ENCODE measurements around the gene VWA2. TPM values are rescaled to one million over a fixed set of nuclear protein-coding genes. Genes with fewer than 3 reads are reported as not detected.

The VWA2 gene
- total and polyA plus RNA-seq, 2 of the 4 experiments (the other 2 are of a cell fraction) = not detected

DNA sequence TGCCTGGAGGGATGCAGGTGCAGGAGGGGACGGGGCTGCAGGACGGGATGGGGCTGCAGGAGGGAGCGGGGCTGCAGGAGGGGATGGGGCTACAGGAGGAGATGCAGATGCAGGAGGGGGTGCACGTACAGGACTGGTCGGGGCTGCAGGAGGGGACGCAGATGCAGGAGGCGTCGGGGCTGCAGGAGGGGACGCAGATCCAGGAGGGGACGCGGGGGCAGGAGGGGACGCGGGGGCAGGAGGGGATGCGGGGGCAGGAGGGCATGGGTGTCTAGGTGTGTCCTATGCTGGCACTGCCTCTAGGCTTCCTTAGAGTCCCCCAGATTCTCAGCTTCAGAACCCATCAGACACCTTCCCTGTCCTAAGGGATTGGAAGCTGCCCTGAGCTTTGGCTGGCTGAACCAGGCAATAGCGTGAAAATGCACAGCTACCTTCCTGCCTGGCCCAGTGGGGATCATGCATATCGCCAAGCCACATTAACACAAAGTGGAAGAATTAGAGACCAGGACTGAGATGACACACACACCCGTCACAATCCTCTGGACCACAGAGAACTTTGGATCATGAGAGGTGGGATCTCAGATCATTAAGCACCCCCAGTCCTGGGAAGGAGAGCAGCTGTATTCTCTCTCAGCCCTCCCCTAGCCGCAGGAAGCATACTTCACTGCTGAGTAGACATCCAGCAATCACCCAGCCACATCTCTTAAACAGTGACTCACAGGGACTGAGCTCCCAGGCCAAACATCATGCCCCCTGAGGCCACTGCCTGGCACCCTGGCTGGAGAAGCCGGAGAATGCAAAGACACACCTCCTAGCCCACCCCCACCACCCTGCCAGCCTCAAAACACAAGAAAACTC is 67.3 kb downstream of the VWA2 start:
- Histone ChIP-seq H3K79me1 (ENCODE audit: low read depth in 1 of 2, low read length in 2 of 2) (no peaks in the 10 kb centered on the region), H3K27ac (ENCODE audit: insufficient read depth, low read length) (no peak overlapping the region), H3K9ac (ENCODE audit: low read depth, low read length) (no peak overlapping the region), H3K4me2 (ENCODE audit: low read depth, low read length) (peak overlapping the region; percentile 63), H2BK5ac (ENCODE audit: low read depth, low read length, poor library complexity, severe bottlenecking) (no peak overlapping the region), H3K27me3 (ENCODE audit: control insufficient read depth, insufficient read depth, low read length) (peaks cover 4% of the 10 kb centered on the region; the same call in 1 of the 2 replicates), H2BK120ac (ENCODE audit: low read depth, low read length) (peak overlapping the region; percentile 58), H2BK15ac (ENCODE audit: low read depth, low read length) (peak overlapping the region; percentile 69; the same call in 1 of the 3 replicates), H2AFZ (replicated peaks; ENCODE audit: low read length, poor library complexity) (peak overlapping the region; percentile 9), H3K14ac (replicated peaks; ENCODE audit: low read depth, low read length) (peak overlapping the region; percentile 34; the same call in 1 of the 2 replicates), H4K8ac (ENCODE audit: low read depth in 2 of 2, low read length in 2 of 2) (no peak overlapping the region; a peak in 1 of 4 replicates), H3K56ac (ENCODE audit: extremely low read depth, insufficient read depth, low read length) (no peak overlapping the region), H3K18ac (ENCODE audit: low read depth, low read length) (no peak overlapping the region), H2AK9ac (replicated peaks; ENCODE audit: low read depth, low read length, poor library complexity) (no peak overlapping the region), H3K9me3 (ENCODE audit: control insufficient read depth, insufficient read depth, low read length) (no peaks in the 10 kb centered on the region), H3K9me1 (ENCODE audit: insufficient read depth, low read length) (peaks cover 7% of the 10 kb centered on the region), H2BK20ac (ENCODE audit: low read depth, low read length) (0 out of 2 replicates have a peak overlapping the region, but pooled peaks have one; percentile 69), H3K36me3 (ENCODE audit: control insufficient read depth, insufficient read depth, low read length) (no peaks in the 10 kb centered on the region), H3K4ac (ENCODE audit: low read depth, low read length) (peak overlapping the region; percentile 42), H4K20me1 (ENCODE audit: insufficient read depth, low read length) (peaks cover 4% of the 10 kb centered on the region; the same call in 1 of the 2 replicates), H3K4me3 (ENCODE audit: insufficient read depth, low read depth, low read length) (no peak overlapping the region), H4K5ac (ENCODE audit: low read depth, low read length) (no peak overlapping the region), H3K23ac (ENCODE audit: low read depth, low read length) (peak overlapping the region; percentile 57; the same call in 1 of the 2 replicates), H3K4me1 (ENCODE audit: control insufficient read depth, insufficient read depth, low read length) (peaks cover 13% of the 10 kb centered on the region), H4K91ac (ENCODE audit: insufficient read depth, low read depth, low read length) (no peak overlapping the region), H2AK5ac (ENCODE audit: low read depth, low read length) (peak overlapping the region; percentile 83; the same call in 1 of the 2 replicates)
- in situ Hi-C loops (cut with MboI; ENCODE audit: low sequenced_read_pairs) = loop anchor here (10.0 kb wide), 2 partner anchors 488 to 818 kb away; no protein-coding TSS in a partner anchor
- ATAC-seq (ENCODE audit: low read depth) (peak; percentile 76), DNase-seq (peak; percentile 94)
- peak; percentile 84 for TF ChIP-seq FOS (IDR thresholded peaks at IDR 0.05; ENCODE audit: low read depth, low read length)
- TF ChIP-seq CEBPB (IDR thresholded peaks at IDR 0.05; ENCODE audit: low read depth, low read length) = peak; percentile 44; the same call in 1 of the 2 replicates
- TF ChIP-seq BHLHE40 (IDR thresholded peaks at IDR 0.05; ENCODE audit: low read depth, low read length) = no peak
- CTCF ChIA-PET = interaction anchor here (1.1 to 1.3 kb wide), 2 partner anchors 11 to 165 kb away, joined by 3 read pairs; no protein-coding TSS in a partner anchor
- intact Hi-C loops (cut with micrococcal nuclease) = loop anchor here (10.0 kb wide), 1 partner anchor 328 kb away; no protein-coding TSS in a partner anchor
- dilution Hi-C loops (cut with HindIII; ENCODE audit: low sequenced_read_pairs, unreplicated experiment) = no loop called here
- POLR2A ChIA-PET (ENCODE audit: unreplicated experiment) = interaction anchor here (0.6 kb wide), 1 partner anchor 126 kb away, joined by 3 read pairs; no protein-coding TSS in a partner anchor
- BruUV-seq (replicated peaks) = no TSS peak
- 0% methylated on average over 1 of the region's 19 CpGs; no CpG with 5 or more reads in 1 of the 2 experiments for WGBS, 2 experiments (ENCODE audit: extremely low coverage in 2 of 2, insufficient read length in 1 of 2)
